Lung (tissue), 12 donors: ENCODE results near the gene HCN4. TPM values are rescaled to one million over a fixed set of nuclear protein-coding genes. Genes with fewer than 3 reads are reported as not detected.

ENCODE experiments used
- ATAC-seq: fragments of 200-7000 bp; cut with Tn5 transposase; one replicate; pipeline ENCODE4 v1.9.1; 2020; ENCODE audit warnings: moderate number of reproducible peaks; ENCODE audit not compliant: insufficient read depth, low FRiP score
- DNase-seq, 3 donors: peaks; one replicate each; pipeline ENCODE4 v3.0.0-alpha.2; 2013 to 2017
- H3K27ac ChIP-seq, 2 donors: one replicate each; pipeline ENCODE4 v1.5.1; 2013; ENCODE audit warnings: mild to moderate bottlenecking in 2 of 2, moderate library complexity in 2 of 2, control low read depth in 1 of 2, inconsistent platforms in 1 of 2, low read depth in 1 of 2, low read length in 1 of 2
- H3K27me3 ChIP-seq, 3 donors: one replicate each; pipeline ENCODE4 v1.5.1; 2013; ENCODE audit warnings: low read length in 2 of 3; ENCODE audit not compliant: control insufficient read depth in 3 of 3, insufficient read depth in 3 of 3
- H3K36me3 ChIP-seq, 4 donors: one replicate each; pipeline ENCODE4 v1.5.1; 2013; ENCODE audit warnings: low read length in 4 of 4, mild to moderate bottlenecking in 1 of 4, moderate library complexity in 1 of 4; ENCODE audit not compliant: control insufficient read depth in 4 of 4, insufficient read depth in 4 of 4
- H3K4me1 ChIP-seq, 5 donors: one replicate each; pipeline ENCODE4 v1.5.1; 2013; ENCODE audit warnings: low read length in 5 of 5, mild to moderate bottlenecking in 2 of 5, moderate library complexity in 1 of 5; ENCODE audit not compliant: control insufficient read depth in 5 of 5, insufficient read depth in 5 of 5
- H3K4me3 ChIP-seq: one replicate; pipeline ENCODE4 v1.5.1; 2013; ENCODE audit warnings: mild to moderate bottlenecking, control low read depth, moderate library complexity
- H3K9ac ChIP-seq, 2 donors: one replicate each; pipeline ENCODE4 v1.5.1; 2013; ENCODE audit warnings: low read length in 2 of 2, control low read depth in 1 of 2; ENCODE audit not compliant: insufficient read depth in 1 of 2
- H3K9me3 ChIP-seq, 4 donors: one replicate each; pipeline ENCODE4 v1.5.1; 2013; ENCODE audit warnings: low read length in 3 of 4, mild to moderate bottlenecking in 1 of 4, moderate library complexity in 1 of 4; ENCODE audit not compliant: control insufficient read depth in 4 of 4, insufficient read depth in 3 of 4
- CTCF ChIP-seq: IDR thresholded peaks from 2 replicates; pipeline ENCODE4 v1.5.1; 2012; ENCODE audit warnings: mild to moderate bottlenecking; ENCODE audit errors: control extremely low read depth, extremely low read depth
- WGBS, 2 donors: extraction: QIAGEN DNeasy Blood & Tissue Kit; methylation state at CpG; one replicate each; pipeline ENCODE4 v1.1.7; 2013; 5-methylcytosine and 5-hydroxymethylcytosine counted together
- polyA plus RNA-seq, 2 donors: library from polyadenylated mRNA; stranded (reverse); fragments of 200-250 nt; gene quantifications; one replicate each; pipeline ENCODE4 v1.2.1, GENCODE V29; 2013
- total RNA-seq, 2 donors: library from RNA; depleted of rRNA in 1 of 2; stranded (reverse); fragments of >200 nt in 1 of 2; gene quantifications; one replicate each; pipeline ENCODE4 v1.2.1, GENCODE V29; 2014 to 2021
- donor health status: control.
- donor health status: control.
- donor health status: Bipolar disorder and iron deficiency.
- donor health status: healthy.
- donor health status: DM: yes; HTN: yes; CAD: no.

Gene HCN4
- total and polyA plus RNA-seq, 4 donors: 0.06 to 1.0 (median 0.21) TPM

GRCh38 chr15:73345658-73346057 is 23.1 kb downstream of the HCN4 start:
- ATAC-seq (no peak), DNase-seq (no peak)
- Histone ChIP-seq H3K9ac (no peak overlapping the region), H3K4me3 (no peak overlapping the region), H3K27ac (no peak overlapping the region), H3K4me1 (peaks cover 0 to 6% (median 0%) of the 10 kb centered on the region in 5 donors), H3K9me3 (peaks cover 0 to 7% (median 0%) of the 10 kb centered on the region in 4 donors), H3K27me3 (peaks cover 0 to 2% (median 0%) of the 10 kb centered on the region in 3 donors), H3K36me3 (no peaks in the 10 kb centered on the region)
- no peak for TF ChIP-seq CTCF
- 86 to 93% methylated on average over 7 of the region's 7 CpGs for WGBS, 2 donors

- WGBS, 2 donors: 80 to 97% methylated on average over 3 of the region's 3 CpGs
- no peak for DNase-seq
- no peak for TF ChIP-seq CTCF
- no peak overlapping the region for H3K27ac ChIP-seq
- peaks cover 0 to 2% (median 0%) of the 10 kb centered on the region in 3 donors for H3K27me3 ChIP-seq
- H3K9ac ChIP-seq: no peak overlapping the region
- H3K4me3 ChIP-seq: no peak overlapping the region
- no peak for ATAC-seq
- no peaks in the 10 kb centered on the region for H3K36me3 ChIP-seq
- H3K4me1 ChIP-seq: peaks cover 0 to 6% (median 0%) of the 10 kb centered on the region in 5 donors
- H3K9me3 ChIP-seq: peaks cover 0 to 7% (median 0%) of the 10 kb centered on the region in 4 donors
Observed at GRCh38 chr15:73344056-73344455, 24.7 kb downstream of the HCN4 start.

DNA sequence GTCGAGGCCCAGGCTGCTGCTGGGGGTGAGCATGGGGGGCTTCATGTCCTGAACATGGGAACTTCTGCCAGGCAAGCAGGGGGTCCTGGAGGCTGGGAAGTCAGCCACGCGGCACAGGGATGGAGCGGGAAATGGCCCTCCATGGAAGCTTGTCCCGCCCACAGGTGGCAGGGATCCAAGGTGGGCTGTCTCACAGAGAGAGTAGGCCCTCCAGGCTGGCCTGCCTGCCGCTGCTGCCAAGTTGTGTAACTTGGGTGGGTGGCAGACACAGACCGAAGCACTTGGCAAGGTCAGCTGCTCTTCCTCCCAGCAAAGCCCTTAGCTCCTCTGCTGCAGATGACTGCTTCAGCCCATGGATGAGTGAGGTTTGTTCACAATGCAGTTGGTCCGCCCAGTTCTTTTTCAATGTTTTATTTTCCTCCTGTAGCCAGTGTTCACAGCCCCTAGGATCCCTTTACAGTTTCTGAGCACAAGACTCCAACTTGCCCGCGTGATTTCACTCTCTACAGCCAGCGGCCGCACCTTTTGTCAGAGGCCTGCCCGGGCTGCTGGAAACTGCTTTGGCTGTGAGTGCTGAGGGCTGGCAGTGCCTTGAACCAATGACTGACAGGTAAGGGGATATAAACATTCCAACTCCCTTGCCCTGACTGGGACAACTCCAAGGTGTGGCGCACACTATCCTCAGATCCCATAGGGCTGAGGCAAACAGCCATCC is 26.7 kb downstream of the HCN4 start:
- peaks cover 0 to 7% (median 0%) of the 10 kb centered on the region in 4 donors for H3K9me3 ChIP-seq
- peaks cover 0 to 6% (median 0%) of the 10 kb centered on the region in 5 donors for H3K4me1 ChIP-seq
- WGBS, 2 donors: 71 to 87% methylated on average over 14 of the region's 14 CpGs
- no peaks in the 10 kb centered on the region for H3K36me3 ChIP-seq
- no peak for TF ChIP-seq CTCF
- H3K27me3 ChIP-seq: peaks cover 0 to 2% (median 0%) of the 10 kb centered on the region in 3 donors
- H3K27ac ChIP-seq: no peak overlapping the region
- no peak for ATAC-seq
- DNase-seq: peak; percentile 44 to 55 (median 53)
- no peak overlapping the region for H3K4me3 ChIP-seq
- H3K9ac ChIP-seq: no peak overlapping the region
